Activated naive CD4-positive, alpha-beta T cell treated with anti-CD3 and anti-CD28 coated beads for 36 hours (primary cell): ENCODE data around the gene KIF27. TPM values are rescaled to one million over a fixed set of nuclear protein-coding genes. Genes with fewer than 3 reads are reported as not detected.
"Not testable (repeated sequence)": the region's sequence is repeated elsewhere in the genome, so short reads cannot be mapped to it uniquely, and the experiment has no call there.

Source experiments
- CTCF ChIA-PET: fragments of 350-600 bp; sonication (Branson Sonifier 250); formaldehyde crosslinking; loops from one replicate; lab custom pipeline; 2021; ENCODE audit warnings: antibody characterized with exemption; lab: Charles Lee
- DNase-seq: peaks from one replicate; pipeline ENCODE4 v3.0.0-alpha.2; 2020
- H3K27ac Mint-ChIP-seq: one replicate; pipeline ENCODE4 v1.8.0; 2021; ENCODE audit warnings: mild to moderate bottlenecking, mixed read lengths
- H3K27me3 Mint-ChIP-seq: one replicate; pipeline ENCODE4 v1.8.0; 2021; ENCODE audit warnings: low read depth, mixed read lengths
- H3K36me3 Mint-ChIP-seq: one replicate; pipeline ENCODE4 v1.8.0; 2021; ENCODE audit warnings: low read depth, mixed read lengths
- H3K4me1 Mint-ChIP-seq: one replicate; pipeline ENCODE4 v1.8.0; 2021; ENCODE audit warnings: low read depth, mixed read lengths
- H3K4me3 Mint-ChIP-seq: one replicate; pipeline ENCODE4 v1.8.0; 2021; ENCODE audit warnings: mild to moderate bottlenecking, moderate library complexity, mixed read lengths
- H3K9me3 Mint-ChIP-seq: one replicate; pipeline ENCODE4 v1.8.0; 2021; ENCODE audit warnings: mixed read lengths
- intact Hi-C: fragments of 100-400 bp; cut with micrococcal nuclease; formaldehyde crosslinking; loops from one replicate; pipeline ENCODE4 v1.15.1; 2023
- total RNA-seq, 2 experiments: library from RNA; stranded (reverse); gene quantifications; one replicate each; pipeline ENCODE4 v1.2.3, GENCODE V29; 2021

The KIF27 gene
- total RNA-seq, 2 experiments from 2014 or later: 2.7 to 3.8 TPM

GRCh38 chr9:83849895-83850294 lies 71.3 kb downstream of the KIF27 start:
- H3K4me3 Mint-ChIP-seq, H3K27me3 Mint-ChIP-seq, intact Hi-C loops, DNase-seq, CTCF ChIA-PET, H3K9me3 Mint-ChIP-seq, H3K27ac Mint-ChIP-seq, H3K4me1 Mint-ChIP-seq: not testable (repeated sequence)
- peaks cover 11% of the 10 kb centered on the region for H3K36me3 Mint-ChIP-seq

- H3K4me1 Mint-ChIP-seq, CTCF ChIA-PET, H3K27me3 Mint-ChIP-seq, H3K9me3 Mint-ChIP-seq, H3K36me3 Mint-ChIP-seq, intact Hi-C loops, DNase-seq, H3K27ac Mint-ChIP-seq, H3K4me3 Mint-ChIP-seq: not testable (repeated sequence)
Measured at GRCh38 chr9:83837070-83837643, 84.1 kb downstream of the KIF27 start.

GRCh38 chr9:83830426-83831071 lies 90.7 kb downstream of the KIF27 start:
- not testable (repeated sequence) for H3K4me3 Mint-ChIP-seq

GRCh38 chr9:83824986-83825623 lies 96.1 kb downstream of the KIF27 start:
- CTCF ChIA-PET: interaction anchor here (0.6 kb wide), 1 partner anchor 210 kb away, joined by 3 read pairs; no protein-coding TSS in a partner anchor
- H3K27ac Mint-ChIP-seq, H3K4me3 Mint-ChIP-seq, H3K4me1 Mint-ChIP-seq, H3K36me3 Mint-ChIP-seq, intact Hi-C loops, H3K9me3 Mint-ChIP-seq, H3K27me3 Mint-ChIP-seq, DNase-seq: not testable (repeated sequence)

More at GRCh38 chr9:83830426-83831071, 90.7 kb downstream of the KIF27 start:
- DNase-seq, CTCF ChIA-PET, H3K27ac Mint-ChIP-seq, H3K36me3 Mint-ChIP-seq, intact Hi-C loops, H3K9me3 Mint-ChIP-seq, H3K27me3 Mint-ChIP-seq, H3K4me1 Mint-ChIP-seq: not testable (repeated sequence)

GRCh38 chr9:83817356-83818278 lies 103.6 kb downstream of the KIF27 start, which contains the start of gene GKAP1:
Gene GKAP1, minus strand, starts transcription at chr9:83817769. Its CDS starts 11,252 bp downstream, at chr9:83806517.
- intact Hi-C loops: loop anchor here (1.0 to 5.0 kb wide), 4 partner anchors 104 to 479 kb away; partner anchors contain the start of genes IDNK and KIF27
- H3K4me1 Mint-ChIP-seq, H3K9me3 Mint-ChIP-seq, H3K27me3 Mint-ChIP-seq, H3K36me3 Mint-ChIP-seq, CTCF ChIA-PET, H3K27ac Mint-ChIP-seq: not testable (repeated sequence)
- H3K4me3 Mint-ChIP-seq: peak within 1 kb of the TSS; percentile 70
- peak; percentile 72 for DNase-seq

GRCh38 chr9:83817011-83817355 lies 104.2 kb downstream of the KIF27 start:
- H3K4me1 Mint-ChIP-seq, H3K9me3 Mint-ChIP-seq, H3K27ac Mint-ChIP-seq, CTCF ChIA-PET, H3K27me3 Mint-ChIP-seq, H3K36me3 Mint-ChIP-seq: not testable (repeated sequence)
- peak; percentile 34 for DNase-seq
- H3K4me3 Mint-ChIP-seq: peak overlapping the region; percentile 70
- intact Hi-C loops: loop anchor here (1.0 to 5.0 kb wide), 4 partner anchors 104 to 479 kb away; partner anchors contain the start of genes IDNK and KIF27

- H3K27me3 Mint-ChIP-seq, H3K27ac Mint-ChIP-seq, H3K4me1 Mint-ChIP-seq, H3K36me3 Mint-ChIP-seq, H3K4me3 Mint-ChIP-seq, DNase-seq, H3K9me3 Mint-ChIP-seq: not testable (repeated sequence)
- intact Hi-C loops: loop anchor here (5.0 kb wide), 1 partner anchor 193 kb away; the partner anchor contains the start of gene IDNK
- CTCF ChIA-PET: interaction anchor here (1.1 kb wide), 1 partner anchor 194 kb away, joined by 3 read pairs; no protein-coding TSS in a partner anchor
Measured at GRCh38 chr9:83815120-83815519, 106.1 kb downstream of the KIF27 start.

GRCh38 chr9:83809213-83809612 lies 112.0 kb downstream of the KIF27 start:
- CTCF ChIA-PET, H3K27ac Mint-ChIP-seq, H3K9me3 Mint-ChIP-seq, H3K4me1 Mint-ChIP-seq, intact Hi-C loops, H3K4me3 Mint-ChIP-seq, H3K27me3 Mint-ChIP-seq, DNase-seq, H3K36me3 Mint-ChIP-seq: not testable (repeated sequence)

GRCh38 chr9:83804454-83804853 lies 116.8 kb downstream of the KIF27 start:
- H3K4me3 Mint-ChIP-seq, DNase-seq, H3K27ac Mint-ChIP-seq, H3K36me3 Mint-ChIP-seq, H3K4me1 Mint-ChIP-seq, H3K27me3 Mint-ChIP-seq, H3K9me3 Mint-ChIP-seq, CTCF ChIA-PET, intact Hi-C loops: not testable (repeated sequence)

- H3K36me3 Mint-ChIP-seq, H3K27me3 Mint-ChIP-seq, H3K4me1 Mint-ChIP-seq, DNase-seq, H3K27ac Mint-ChIP-seq, H3K4me3 Mint-ChIP-seq, H3K9me3 Mint-ChIP-seq, CTCF ChIA-PET, intact Hi-C loops: not testable (repeated sequence)
Measured at GRCh38 chr9:83803941-83804340, 117.3 kb downstream of the KIF27 start.

- Mint-ChIP-seq H3K4me3 (no peak overlapping the region), H3K36me3 (peaks cover 9% of the 10 kb centered on the region), H3K27me3 (no peaks in the 10 kb centered on the region), H3K9me3 (no peaks in the 10 kb centered on the region), H3K27ac (no peak overlapping the region), H3K4me1 (no peaks in the 10 kb centered on the region)
- CTCF ChIA-PET: no interaction called here
- intact Hi-C loops: no loop called here
- no peak for DNase-seq
Measured at GRCh38 chr9:83800236-83801033, 120.8 kb downstream of the KIF27 start.
